D721Med (cell line): ENCODE data around the gene SLC36A4.

Source experiments
- DNase-seq: peaks from one replicate; pipeline ENCODE4 v3.0.0; 2011; ENCODE audit warnings: low spot score; ENCODE audit not compliant: insufficient read length
- FAIRE-seq: peaks from 2 replicates; lab custom pipeline; 2011; peaks lifted over from hg19 to GRCh38; lab: Jason Lieb, UNC
- TF ChIP-seq, protein P1 (sequence below): IDR thresholded peaks from 2 replicates; pipeline ENCODE4 v1.5.1; 2012; ENCODE audit warnings: mild to moderate bottlenecking, control low read depth; ENCODE audit not compliant: insufficient read depth; ENCODE audit errors: missing control alignments

SLC36A4 gene

DNA sequence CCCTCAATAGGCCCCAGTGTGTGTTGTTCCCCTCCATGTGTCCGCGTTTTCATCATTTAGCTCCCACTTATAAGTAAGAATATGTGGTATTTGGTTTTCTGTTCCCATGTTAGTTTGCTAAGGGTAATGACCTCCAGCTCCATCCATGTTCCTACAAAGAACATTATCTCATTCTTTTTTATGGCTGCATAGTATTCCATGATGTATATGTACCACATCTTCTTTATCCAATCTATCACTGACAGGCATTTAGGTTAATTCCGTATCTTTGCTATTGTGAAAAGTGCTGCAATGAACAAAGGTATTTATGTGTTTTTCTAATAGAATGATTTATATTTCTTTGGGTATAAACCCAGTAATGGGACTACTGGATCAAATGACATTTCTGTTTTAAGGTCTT lies 42.1 kb downstream of the SLC36A4 start:
- peak; percentile 48 for FAIRE-seq
- TF ChIP-seq, protein P1, sequence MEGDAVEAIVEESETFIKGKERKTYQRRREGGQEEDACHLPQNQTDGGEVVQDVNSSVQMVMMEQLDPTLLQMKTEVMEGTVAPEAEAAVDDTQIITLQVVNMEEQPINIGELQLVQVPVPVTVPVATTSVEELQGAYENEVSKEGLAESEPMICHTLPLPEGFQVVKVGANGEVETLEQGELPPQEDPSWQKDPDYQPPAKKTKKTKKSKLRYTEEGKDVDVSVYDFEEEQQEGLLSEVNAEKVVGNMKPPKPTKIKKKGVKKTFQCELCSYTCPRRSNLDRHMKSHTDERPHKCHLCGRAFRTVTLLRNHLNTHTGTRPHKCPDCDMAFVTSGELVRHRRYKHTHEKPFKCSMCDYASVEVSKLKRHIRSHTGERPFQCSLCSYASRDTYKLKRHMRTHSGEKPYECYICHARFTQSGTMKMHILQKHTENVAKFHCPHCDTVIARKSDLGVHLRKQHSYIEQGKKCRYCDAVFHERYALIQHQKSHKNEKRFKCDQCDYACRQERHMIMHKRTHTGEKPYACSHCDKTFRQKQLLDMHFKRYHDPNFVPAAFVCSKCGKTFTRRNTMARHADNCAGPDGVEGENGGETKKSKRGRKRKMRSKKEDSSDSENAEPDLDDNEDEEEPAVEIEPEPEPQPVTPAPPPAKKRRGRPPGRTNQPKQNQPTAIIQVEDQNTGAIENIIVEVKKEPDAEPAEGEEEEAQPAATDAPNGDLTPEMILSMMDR = no peak
- no peak for DNase-seq

DNA sequence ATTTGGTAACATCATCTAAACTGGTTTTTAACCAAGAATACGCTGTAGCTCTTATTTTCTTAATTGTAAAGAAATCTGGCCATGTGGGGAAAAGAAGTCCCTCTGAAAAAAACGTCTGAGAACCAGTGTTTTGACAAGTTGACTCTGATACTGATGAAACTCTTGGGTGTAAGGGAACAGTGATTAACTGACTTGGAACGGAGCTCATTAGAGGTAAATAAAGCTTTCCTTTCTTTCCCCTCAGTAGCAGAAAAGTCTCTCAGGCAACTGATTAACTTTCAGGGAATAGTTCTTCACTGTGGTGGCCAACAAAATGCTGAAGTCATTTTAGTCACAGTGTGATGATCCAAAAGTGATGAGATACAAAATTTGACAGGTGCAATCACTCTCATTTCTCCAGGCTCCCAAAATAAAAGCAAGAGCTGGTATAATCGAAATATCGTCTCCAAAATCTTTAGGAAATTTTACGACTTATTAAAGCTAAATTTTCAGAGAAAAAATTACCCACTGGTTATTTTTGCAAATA lies 52.3 kb downstream of the SLC36A4 start:
- no peak for DNase-seq
- TF ChIP-seq, protein P1 = no peak
- FAIRE-seq = no peak

DNA sequence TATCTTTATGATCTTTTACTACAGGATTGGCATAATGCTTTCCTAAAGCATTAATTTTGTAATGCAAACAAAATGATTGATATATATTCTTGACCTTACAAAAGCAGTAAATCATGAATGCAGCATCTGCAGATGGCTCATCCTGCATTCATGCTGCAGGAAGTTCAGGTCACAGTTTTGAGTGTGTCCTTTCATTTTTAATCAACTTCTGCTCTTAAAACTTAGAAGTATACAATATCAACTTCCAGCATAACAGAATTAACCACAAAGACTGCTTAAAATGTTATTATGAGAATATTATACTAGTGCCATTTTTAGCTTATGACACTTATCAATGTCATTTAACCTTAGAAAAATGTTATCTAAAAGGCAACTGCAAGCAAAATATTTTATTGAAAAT lies 54.0 kb downstream of the SLC36A4 start:
- FAIRE-seq = no peak
- no peak for DNase-seq
- TF ChIP-seq, protein P1 = no peak

DNA sequence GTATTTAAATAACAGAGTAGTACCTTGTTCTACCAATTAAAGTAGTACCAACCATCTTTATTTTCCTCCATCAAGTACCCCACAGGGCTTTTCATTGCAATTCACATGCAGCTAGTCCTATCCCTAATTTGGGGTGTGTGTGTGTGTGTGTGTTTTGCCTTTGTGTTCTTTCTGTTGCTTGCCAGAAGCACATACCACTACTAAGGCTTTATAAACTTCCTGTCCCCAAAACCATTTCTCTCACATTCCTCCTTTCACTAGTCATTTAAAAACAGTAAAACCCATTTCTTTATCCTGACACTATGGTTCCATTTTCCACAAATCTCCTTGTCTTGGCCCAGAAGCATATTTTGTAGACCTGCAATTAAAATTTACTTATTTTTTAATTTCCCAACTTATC lies 54.6 kb downstream of the SLC36A4 start:
- TF ChIP-seq, protein P1 = no peak
- DNase-seq (no peak), FAIRE-seq (no peak)

DNA sequence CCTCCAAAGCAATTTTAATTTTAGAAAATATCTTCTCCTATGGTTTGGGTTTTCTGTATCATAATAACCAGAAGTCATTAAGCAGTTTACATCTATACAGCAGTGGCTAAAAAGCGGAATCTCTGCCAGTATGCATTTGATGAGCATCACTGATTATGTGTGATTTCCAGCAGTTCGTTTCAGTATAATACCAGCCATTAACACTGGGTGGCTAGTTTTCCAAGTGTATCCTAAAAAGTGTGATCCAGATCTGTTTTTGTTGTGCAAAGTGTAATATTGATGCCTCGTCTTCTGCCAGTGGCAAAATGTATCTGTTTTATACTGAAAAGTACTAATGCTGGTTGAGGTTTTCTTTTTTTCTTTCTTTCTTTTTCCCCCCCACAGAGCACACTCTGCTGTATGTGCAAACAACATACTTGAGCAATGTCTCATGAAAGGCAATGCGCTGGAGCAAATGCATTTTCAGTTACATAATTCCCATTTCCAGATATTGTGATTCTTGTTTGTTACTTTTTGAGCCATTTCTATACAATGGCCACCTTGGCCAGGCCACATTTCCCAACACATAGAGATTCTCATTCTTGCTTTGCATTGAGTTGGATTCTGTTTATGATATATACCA lies 64.2 kb downstream of the SLC36A4 start:
- DNase-seq = no peak
- no peak for FAIRE-seq
- TF ChIP-seq, protein P1 = no peak

DNA sequence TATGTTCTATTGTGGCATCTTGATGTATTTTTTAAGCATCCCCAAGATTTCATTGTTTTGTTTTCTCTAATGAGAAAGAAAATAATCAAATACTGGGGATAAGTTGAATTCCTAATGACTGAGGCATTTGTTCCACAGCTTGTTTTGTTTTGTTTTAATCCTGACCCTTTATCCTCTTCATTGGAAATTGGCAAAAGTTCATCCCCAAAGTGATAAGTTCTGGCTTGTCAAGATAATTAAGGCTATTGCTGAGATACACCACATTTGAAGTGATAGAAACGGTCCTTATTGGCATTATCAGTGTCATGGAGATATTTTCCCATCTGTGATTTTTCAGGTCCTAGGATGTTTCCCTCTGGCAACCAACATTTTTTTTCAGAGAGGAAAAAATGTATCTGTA lies 65.0 kb downstream of the SLC36A4 start:
- TF ChIP-seq, protein P1 = no peak
- DNase-seq (no peak), FAIRE-seq (no peak)

DNA sequence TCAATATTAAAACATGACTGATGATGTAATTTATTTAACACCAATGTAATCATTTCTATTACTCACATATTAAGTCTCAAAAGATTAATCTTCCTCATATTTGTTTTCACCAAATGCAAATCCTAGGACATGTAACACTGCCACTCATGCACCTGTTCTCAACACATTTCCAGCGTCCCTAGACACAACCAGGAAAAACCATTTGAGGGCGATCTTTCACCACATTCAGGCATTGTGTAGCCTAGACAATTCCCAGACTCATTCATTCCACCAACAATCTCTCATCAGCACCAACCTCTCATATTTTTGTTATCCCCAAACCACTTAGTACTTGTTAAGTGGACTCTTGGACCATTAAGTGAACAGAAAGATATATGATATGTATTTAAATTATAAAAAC lies 66.1 kb downstream of the SLC36A4 start:
- no peak for FAIRE-seq
- no peak for DNase-seq
- TF ChIP-seq, protein P1 = peak; percentile 34
